Natural killer cell treated with Interleukin-12 subunit alpha and Interleukin-12 subunit beta and Interleukin-15 and Interleukin-18, amount 100 ng/mL, for 72 hours (primary cell): ENCODE results near the gene WDR54. TPM values are rescaled to one million over a fixed set of nuclear protein-coding genes. Genes with fewer than 3 reads are reported as not detected.
"Not testable (repeated sequence)": the region's sequence is repeated elsewhere in the genome, so short reads cannot be mapped to it uniquely, and the experiment has no call there.

Experiments used
- ATAC-seq, 2 donors: fragments of 150-1000 bp; cut with Tn5 transposase in 1 of 2; sonication (Bioruptor Pico), chemical (Tn5 transposase) in 1 of 2; 2 replicates each; pipeline ENCODE4 v1.10.0; 2021
- DNase-seq: peaks from one replicate; pipeline ENCODE4 v3.0.0; 2022; ENCODE audit warnings: low spot score
- H3K27ac Mint-ChIP-seq, 2 donors: 1 replicate in 1 of 2; 2 replicates in 1 of 2; pipeline ENCODE4 v1.8.0; 2022; ENCODE audit warnings: mixed read lengths in 2 of 2, mild to moderate bottlenecking in 1 of 2, moderate library complexity in 1 of 2
- H3K27me3 Mint-ChIP-seq, 2 donors: 1 replicate in 1 of 2; 2 replicates in 1 of 2; pipeline ENCODE4 v1.8.0; 2022; ENCODE audit warnings: mixed read lengths in 2 of 2
- H3K36me3 Mint-ChIP-seq: one replicate; pipeline ENCODE4 v1.8.0; 2022; ENCODE audit warnings: mixed read lengths
- H3K4me1 Mint-ChIP-seq, 2 donors: 1 replicate in 1 of 2; 2 replicates in 1 of 2; pipeline ENCODE4 v1.8.0; 2022; ENCODE audit warnings: low read depth in 2 of 2, mixed read lengths in 2 of 2, mild to moderate bottlenecking in 1 of 2
- H3K4me3 Mint-ChIP-seq: one replicate; pipeline ENCODE4 v1.8.0; 2022; ENCODE audit warnings: mixed read lengths
- H3K9me3 Mint-ChIP-seq: 2 replicates; pipeline ENCODE4 v1.8.0; 2022; ENCODE audit warnings: mixed read lengths
- total RNA-seq, 2 donors: library from RNA; stranded (reverse); gene quantifications; one replicate each; pipeline ENCODE4 v1.2.3, GENCODE V29; 2022

WDR54 gene
- total RNA-seq, 2 donors from 2014 or later = 41.8 to 44.9 TPM

DNA sequence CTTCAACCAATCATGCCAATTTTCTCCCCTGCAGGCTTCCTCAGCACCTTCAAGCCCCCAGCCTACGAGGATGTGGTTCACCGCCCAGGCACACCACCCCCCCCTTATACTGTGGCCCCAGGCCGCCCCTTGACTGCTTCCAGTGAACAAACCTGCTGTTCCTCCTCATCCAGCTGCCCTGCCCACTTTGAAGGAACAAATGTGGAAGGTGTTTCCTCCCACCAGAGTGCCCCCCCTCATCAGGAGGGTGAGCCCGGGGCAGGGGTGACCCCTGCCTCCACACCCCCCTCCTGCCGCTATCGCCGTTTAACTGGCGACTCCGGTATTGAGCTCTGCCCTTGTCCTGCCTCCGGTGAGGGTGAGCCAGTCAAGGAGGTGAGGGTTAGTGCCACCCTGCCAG is 38.7 kb downstream of the WDR54 start:
- peak overlapping the region; percentile 91 to 98 for H3K27ac Mint-ChIP-seq
- peaks cover 47 to 65% of the 10 kb centered on the region in 2 donors for H3K4me1 Mint-ChIP-seq
- DNase-seq = not testable (repeated sequence)

DNA sequence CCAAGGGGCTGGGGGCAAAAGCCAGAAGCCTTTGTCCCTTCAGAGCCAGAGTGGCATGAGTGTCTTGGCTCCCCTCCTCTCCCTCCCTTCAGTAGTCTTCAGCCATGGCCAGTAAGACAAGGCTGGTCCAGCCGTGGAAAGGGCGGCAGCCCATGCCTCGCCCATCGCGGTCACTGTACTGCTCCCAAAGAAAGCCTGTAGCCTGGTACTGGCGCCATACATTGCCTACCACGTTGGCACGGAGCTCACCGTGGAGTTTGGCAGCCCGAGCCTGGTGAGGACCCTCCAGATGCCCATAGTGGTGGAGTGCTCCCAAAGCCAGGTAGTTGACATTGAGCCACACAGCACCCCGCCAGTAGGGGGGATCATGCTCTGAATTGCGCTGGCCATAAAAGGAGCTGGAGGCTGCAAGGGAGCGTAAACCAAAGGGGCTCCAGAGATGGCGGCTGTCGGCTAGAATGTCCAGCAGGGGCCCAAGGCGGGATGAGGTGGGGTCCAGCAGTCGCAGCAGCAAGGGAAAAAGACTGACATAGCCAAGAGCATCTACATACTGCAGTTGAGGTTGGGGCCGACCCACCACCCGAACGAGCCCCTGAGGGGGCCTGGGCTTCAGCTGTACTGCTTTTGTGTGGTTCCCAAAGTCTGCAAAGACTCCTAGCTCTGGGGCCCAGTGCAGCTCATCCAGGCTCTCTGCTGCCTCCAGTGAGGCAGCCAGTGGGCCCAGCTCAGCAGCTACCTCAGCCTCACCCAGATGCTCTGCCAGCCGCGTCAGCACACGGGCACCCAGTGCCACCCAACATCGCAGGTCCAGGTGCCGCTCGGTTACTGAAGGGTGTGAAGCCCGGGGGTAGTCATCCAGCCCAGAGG is 39.9 kb downstream of the WDR54 start:
- no peak for DNase-seq
- no peaks in the 10 kb centered on the region for H3K9me3 Mint-ChIP-seq
- H3K27ac Mint-ChIP-seq = no peak overlapping the region
- H3K36me3 Mint-ChIP-seq = peaks cover under 1% of the 10 kb centered on the region
- H3K27me3 Mint-ChIP-seq = no peaks in the 10 kb centered on the region
- peaks cover 44 to 63% of the 10 kb centered on the region in 2 donors for H3K4me1 Mint-ChIP-seq
- H3K4me3 Mint-ChIP-seq = no peak overlapping the region
- no peak for ATAC-seq

More for the DNA sequence above, 38.7 kb downstream of the WDR54 start:
- not testable (repeated sequence) for H3K27me3 Mint-ChIP-seq, ATAC-seq, H3K9me3 Mint-ChIP-seq, H3K36me3 Mint-ChIP-seq
- H3K4me3 Mint-ChIP-seq = peak overlapping the region; percentile 98

DNA sequence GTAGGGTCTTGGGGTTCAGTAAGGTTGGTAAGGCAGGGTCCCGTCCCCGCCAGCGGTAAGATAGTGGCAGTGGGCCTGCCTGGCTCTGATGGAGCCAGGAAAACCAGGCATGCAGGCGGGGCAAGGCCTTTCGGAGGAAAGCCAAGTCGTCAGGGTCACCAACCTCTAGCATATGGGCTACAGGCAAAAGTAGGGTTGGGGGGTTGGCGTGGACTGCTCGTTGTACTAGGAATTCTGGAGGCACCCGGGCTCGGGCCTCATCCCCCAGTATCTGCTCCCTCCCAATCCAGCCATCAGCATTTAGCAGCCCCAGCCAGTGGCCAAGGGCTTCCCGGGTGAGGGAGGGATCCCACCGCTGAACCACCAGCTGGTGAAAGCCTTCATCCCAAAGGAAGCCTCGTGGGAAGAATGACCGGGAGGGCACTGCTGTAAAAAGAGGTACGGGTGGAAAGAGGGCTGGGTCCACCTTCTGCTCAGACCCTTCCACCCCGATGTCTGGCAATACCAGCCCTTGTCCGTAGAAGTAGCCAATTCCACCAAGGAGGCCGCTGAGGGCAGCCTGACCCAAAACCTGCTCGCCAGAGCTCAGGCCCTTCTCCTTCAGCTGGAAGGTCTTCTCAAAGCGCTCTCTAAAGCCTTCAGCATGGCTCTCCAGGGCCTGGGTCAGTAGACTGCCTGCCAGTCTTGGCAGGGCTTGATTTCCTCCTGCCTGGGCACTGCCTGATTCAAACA is 40.7 kb downstream of the WDR54 start:
- no peak for ATAC-seq
- Mint-ChIP-seq H3K4me1 (peaks cover 38 to 55% of the 10 kb centered on the region in 2 donors), H3K36me3 (no peaks in the 10 kb centered on the region), H3K9me3 (no peaks in the 10 kb centered on the region), H3K27me3 (no peaks in the 10 kb centered on the region), H3K4me3 (no peak overlapping the region), H3K27ac (peak overlapping the region; percentile 47 to 73)
- no peak for DNase-seq

DNA sequence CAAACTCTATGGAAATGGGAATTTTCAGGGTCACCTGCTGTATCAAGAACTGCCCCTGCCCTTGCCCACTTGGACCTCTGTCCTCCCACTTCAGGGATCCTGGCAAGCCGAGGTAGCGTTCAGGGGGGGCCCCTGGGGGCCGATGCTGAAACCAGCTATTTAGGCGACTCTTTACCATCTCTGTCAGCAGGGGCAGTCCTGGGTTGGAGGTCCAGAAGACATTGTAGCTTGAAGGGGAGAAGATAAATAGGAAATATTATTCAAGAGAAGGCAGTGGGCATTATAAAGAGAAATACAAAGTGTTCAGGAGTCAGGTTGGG is 41.2 kb downstream of the WDR54 start:
- Mint-ChIP-seq H3K27me3 (no peaks in the 10 kb centered on the region), H3K27ac (peak overlapping the region; percentile 47 to 73), H3K4me1 (peaks cover 35 to 49% of the 10 kb centered on the region in 2 donors), H3K4me3 (peak overlapping the region; percentile 52), H3K36me3 (no peaks in the 10 kb centered on the region), H3K9me3 (no peaks in the 10 kb centered on the region)
- no peak for DNase-seq
- ATAC-seq = no peak

DNA sequence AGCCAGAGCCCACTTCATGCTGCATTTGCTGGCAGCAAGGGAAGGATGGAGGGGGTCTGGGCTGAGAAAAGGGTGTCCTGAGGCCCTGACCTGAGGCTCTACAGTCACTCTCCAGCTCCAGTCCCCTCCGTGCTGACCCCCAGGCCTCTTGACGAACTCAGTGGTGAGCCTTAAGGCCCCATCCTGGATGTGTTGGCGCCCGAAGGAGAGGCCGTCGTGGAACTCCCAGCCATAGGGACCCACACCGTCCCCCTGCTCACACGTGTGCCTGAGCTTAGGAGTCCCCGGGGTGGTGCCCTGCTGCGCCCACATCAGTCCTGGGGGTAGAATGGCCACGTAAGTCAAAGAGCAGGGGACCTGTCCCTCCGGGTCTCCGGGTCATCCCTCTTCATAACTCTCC is 42.9 kb downstream of the WDR54 start:
- H3K4me3 Mint-ChIP-seq = peak overlapping the region; percentile 97
- ATAC-seq (peak in 1 of 2 donors; percentile 29), DNase-seq (no peak)
- no peaks in the 10 kb centered on the region for H3K36me3 Mint-ChIP-seq
- H3K9me3 Mint-ChIP-seq = no peaks in the 10 kb centered on the region
- peaks cover 23 to 35% of the 10 kb centered on the region in 2 donors for H3K4me1 Mint-ChIP-seq
- H3K27ac Mint-ChIP-seq = peak overlapping the region; percentile 97 to 100
- no peaks in the 10 kb centered on the region for H3K27me3 Mint-ChIP-seq

DNA sequence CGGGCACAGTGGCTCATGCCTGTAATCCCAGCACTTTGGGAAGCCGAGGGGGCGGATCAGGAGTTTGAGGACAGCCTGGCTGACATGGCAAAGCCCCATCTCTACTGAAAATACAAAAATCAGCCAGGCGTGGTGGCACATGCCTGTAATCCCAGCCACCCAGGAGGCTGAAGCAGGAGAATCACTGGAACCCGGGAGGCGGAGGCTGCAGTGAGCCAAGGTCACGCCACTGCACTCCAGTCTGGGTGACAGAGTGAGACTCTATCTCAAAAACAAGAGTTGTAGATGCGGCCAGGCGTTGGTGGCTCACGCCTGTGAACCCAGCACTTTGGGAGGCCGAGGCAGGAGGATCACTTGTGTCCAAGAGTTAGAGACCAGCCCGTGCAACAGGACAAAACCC is 49.2 kb downstream of the WDR54 start:
- not testable (repeated sequence) for DNase-seq, H3K27me3 Mint-ChIP-seq
- peak overlapping the region; percentile 67 for H3K4me3 Mint-ChIP-seq

DNA sequence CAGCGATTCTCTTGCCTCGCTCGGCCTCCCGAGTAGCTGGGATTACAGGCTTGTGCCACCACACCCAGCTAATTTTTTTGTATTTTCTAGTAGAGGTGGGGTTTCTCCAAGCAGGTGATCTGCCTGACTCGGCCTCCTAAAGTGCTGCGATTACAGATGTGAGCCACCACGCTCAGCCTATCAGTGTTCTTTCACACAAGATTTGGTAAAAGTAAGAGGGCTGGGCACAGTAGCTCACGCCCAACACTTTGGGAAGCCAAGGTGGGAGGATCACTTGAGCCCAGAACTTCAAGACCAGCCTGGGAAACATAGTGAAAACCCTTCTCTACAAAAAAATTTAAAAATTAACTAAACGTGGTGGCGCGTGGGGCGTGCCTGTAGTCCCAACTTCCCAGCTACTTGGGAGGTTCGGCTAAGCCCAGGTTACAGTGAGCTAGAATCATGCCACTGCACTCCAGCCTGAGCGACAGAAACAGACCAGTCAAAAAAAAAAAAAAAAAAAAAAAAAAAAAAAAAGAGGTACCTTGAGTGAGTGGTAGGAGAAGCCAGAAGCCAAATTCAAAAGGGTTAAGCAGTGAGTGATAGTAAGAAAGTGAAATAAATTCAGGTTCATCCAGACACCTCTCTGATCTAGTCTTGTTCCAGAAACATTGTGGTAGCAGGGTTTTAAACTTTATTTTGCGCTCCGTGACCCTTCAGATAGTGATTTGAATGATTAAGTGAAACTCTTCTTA is 50.0 kb downstream of the WDR54 start:
- Mint-ChIP-seq H3K4me1 (peaks cover 27 to 32% of the 10 kb centered on the region in 2 donors), H3K36me3 (peaks cover 13% of the 10 kb centered on the region), H3K27me3 (no peaks in the 10 kb centered on the region), H3K9me3 (no peaks in the 10 kb centered on the region), H3K4me3 (peak overlapping the region; percentile 99), H3K27ac (peak overlapping the region; percentile 97 to 99)
- DNase-seq (no peak), ATAC-seq (no peak)

More for the DNA sequence above, 49.2 kb downstream of the WDR54 start:
- H3K27ac Mint-ChIP-seq = peak overlapping the region; percentile 75 to 87
- not testable (repeated sequence) for ATAC-seq, H3K9me3 Mint-ChIP-seq
- H3K36me3 Mint-ChIP-seq = peaks cover 13% of the 10 kb centered on the region
- peaks cover 32 to 36% of the 10 kb centered on the region in 2 donors for H3K4me1 Mint-ChIP-seq

DNA sequence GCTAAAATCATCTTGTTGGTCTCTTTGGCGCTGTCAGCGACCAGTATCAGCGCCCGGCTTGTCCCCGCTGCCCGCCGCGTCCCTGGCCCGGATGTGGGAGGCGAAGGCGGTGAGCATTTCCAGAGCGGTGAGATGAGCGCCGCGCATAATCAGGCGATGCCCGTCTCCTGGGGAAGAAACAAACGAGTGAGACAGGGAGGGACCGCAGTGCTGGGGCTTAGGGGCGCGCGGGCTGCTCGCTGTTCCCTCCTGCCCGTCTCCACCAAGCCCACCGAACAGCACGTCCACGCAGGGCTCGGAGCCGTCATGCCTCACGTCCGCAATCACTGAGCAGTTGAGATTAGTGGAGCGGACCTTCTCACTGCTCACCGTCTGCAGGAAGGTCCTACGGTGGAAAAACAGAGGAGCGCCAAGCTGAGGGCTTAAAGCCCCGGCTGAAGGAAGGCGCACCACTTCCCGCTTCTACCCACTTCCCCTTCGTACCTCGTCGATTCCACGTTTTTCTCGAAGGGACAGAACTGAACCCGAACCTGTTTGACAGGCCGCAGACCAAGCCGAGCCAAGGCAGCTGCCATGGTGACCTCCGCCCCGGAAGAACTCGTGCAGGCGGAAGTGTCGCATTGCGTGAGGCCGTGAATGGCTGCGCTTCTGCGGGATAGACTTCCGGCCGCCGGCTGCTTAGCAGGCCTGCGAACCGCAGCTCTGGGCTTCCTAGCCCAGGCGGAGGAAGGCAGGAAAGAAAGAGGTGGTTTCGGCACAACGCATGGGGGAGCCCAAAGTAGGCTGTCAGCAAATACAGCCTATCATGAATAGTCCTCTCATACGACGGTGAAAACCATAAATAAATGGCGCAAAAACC is 50.8 kb downstream of the WDR54 start, which contains the start of gene MRPL53:
MRPL53 (minus strand) TSS at position 595 of the 859 bp plus-strand sequence; CDS start at position 575, 20 bp downstream.
- no peaks in the 10 kb centered on the region for H3K27me3 Mint-ChIP-seq
- H3K36me3 Mint-ChIP-seq = peaks cover 13% of the 10 kb centered on the region
- H3K27ac Mint-ChIP-seq = peak within 1 kb of the TSS; percentile 97 to 99
- H3K9me3 Mint-ChIP-seq = no peaks in the 10 kb centered on the region
- H3K4me1 Mint-ChIP-seq = peaks cover 27 to 38% of the 10 kb centered on the region in 2 donors
- ATAC-seq (peak; percentile 97), DNase-seq (peak; percentile 97)
- H3K4me3 Mint-ChIP-seq = peak within 1 kb of the TSS; percentile 99

DNA sequence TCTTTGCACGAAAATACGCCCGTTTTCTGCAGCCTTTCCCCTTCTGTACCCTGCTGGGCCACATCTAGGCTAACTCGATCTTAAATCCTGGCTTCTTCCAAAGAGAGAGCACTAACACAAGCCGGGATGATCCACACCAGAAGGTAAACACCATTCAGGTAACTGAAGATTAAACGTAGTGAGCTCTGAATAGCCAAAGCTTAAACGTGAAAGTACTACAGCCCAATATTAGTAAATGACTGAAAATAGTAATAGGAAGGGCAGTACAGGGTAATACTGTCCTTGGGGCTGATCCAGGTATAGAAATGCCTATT is 51.4 kb downstream of the WDR54 start:
- Mint-ChIP-seq H3K9me3 (no peaks in the 10 kb centered on the region), H3K4me3 (peak overlapping the region; percentile 99), H3K27me3 (no peaks in the 10 kb centered on the region), H3K27ac (peak overlapping the region; percentile 97 to 99), H3K4me1 (peaks cover 31 to 42% of the 10 kb centered on the region in 2 donors), H3K36me3 (peaks cover 13% of the 10 kb centered on the region)
- no peak for ATAC-seq
- no peak for DNase-seq

DNA sequence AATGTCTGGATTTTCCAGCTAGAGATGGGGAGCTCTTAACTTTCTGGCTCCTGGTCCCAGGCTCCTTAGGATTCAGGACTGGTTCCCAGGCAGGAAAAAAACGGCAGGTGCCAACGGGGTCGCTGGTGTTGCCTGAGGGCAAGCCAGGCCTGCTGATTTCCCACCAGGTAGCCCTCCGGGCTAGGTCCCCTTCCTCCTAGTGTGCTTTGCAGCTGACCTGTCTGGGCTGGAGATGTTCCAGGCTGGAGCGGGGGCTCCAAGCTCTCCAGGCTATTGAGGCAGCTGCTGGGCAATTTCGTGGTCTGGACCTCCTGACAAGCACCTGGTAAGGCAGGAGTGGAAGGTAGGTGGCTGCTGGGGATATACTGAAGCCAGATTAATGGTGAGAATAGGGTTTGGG is 53.0 kb downstream of the WDR54 start:
- Mint-ChIP-seq H3K4me1 (peaks cover 31 to 46% of the 10 kb centered on the region in 2 donors), H3K27ac (peak overlapping the region in 1 of 2 donors; percentile 35)

DNA sequence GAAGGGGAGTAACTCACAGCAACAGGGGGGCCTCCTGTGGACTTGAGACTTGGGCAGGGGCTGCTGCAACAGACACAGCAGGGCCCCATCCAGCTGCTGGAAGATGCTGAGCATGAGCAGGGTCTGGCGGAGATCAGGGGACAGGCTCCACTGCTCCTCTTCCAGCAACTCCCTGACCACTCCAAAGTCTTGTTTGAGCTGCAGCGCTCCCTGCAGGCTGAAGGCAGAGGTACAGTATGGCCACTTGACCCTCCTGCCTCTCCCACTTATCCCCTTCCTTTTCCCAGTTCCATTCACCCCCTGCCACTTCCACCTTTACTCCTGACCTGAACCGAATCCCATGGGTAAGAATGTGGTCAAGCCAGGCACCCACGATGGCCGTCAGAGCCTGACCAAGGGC is 53.4 kb downstream of the WDR54 start:
- ATAC-seq (no peak), DNase-seq (no peak)
- Mint-ChIP-seq H3K27ac (peak overlapping the region in 1 of 2 donors; percentile 35), H3K9me3 (no peaks in the 10 kb centered on the region), H3K36me3 (peaks cover 13% of the 10 kb centered on the region), H3K4me1 (peaks cover 32 to 45% of the 10 kb centered on the region in 2 donors), H3K4me3 (no peak overlapping the region), H3K27me3 (no peaks in the 10 kb centered on the region)

More for the DNA sequence above, 53.0 kb downstream of the WDR54 start:
- ATAC-seq (no peak), DNase-seq (no peak)
- Mint-ChIP-seq H3K9me3 (no peaks in the 10 kb centered on the region), H3K27me3 (no peaks in the 10 kb centered on the region), H3K36me3 (peaks cover 13% of the 10 kb centered on the region), H3K4me3 (no peak overlapping the region)
